HepG2 (cell line): ENCODE measurements around the gene TMEM79.

ENCODE experiments used
- BRF2 ChIP-seq: sonication (generic); formaldehyde crosslinking; IDR thresholded peaks from 2 replicates; pipeline ENCODE4 v1.8.1; 2022; ENCODE audit warnings: mild to moderate bottlenecking, missing genetic modification reagents
- SP1 ChIP-seq, 2 experiments: fragments of 450-650 bp in 1 of 2; sonication (generic) in 1 of 2; formaldehyde crosslinking in 1 of 2; IDR thresholded peaks; 2 replicates each; pipeline versions ENCODE4 v1.4.0 to v1.6.1; 2016 to 2020; ENCODE audit warnings: missing genetic modification reagents in 1 of 2
- ZNF274 ChIP-seq: sonication (generic); formaldehyde crosslinking; IDR thresholded peaks from 2 replicates; pipeline ENCODE4 v1.5.1; 2020; ENCODE audit warnings: mild to moderate bottlenecking, missing genetic modification reagents

DNA sequence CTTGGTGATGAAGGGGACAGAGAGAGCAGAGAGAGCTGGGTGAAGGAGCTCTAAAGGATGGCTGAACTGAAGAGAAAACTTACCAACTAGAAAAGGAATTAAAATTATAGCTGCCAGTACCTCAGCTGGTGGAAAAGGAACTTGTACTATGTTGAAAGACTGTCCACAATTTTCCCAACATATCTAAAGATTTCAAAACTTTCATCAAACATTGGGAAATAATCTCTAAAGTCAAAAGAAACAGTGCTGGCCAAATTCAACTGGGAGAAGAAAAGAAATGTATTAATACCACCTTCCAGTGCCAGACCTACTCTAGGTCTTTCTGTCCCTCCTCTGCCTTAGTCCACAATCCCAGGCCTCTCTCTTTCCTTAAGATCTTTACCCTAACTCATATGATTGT, 7.6 kb upstream of the TMEM79 start:
- TF ChIP-seq ZNF274 (CRISPR knock-in tag), result no peak
- no peak for TF ChIP-seq SP1 (IDR thresholded peaks at IDR 0.05)
- no peak for TF ChIP-seq SP1 (CRISPR knock-in tag; IDR thresholded peaks at IDR 0.05)
- TF ChIP-seq BRF2, result no peak
